ENCODE results near the gene PGLYRP4. TPM values are rescaled to one million over a fixed set of nuclear protein-coding genes. Genes with fewer than 3 reads are reported as not detected.

Gene PGLYRP4
- total RNA-seq, 1 donor from 2014 or later = not detected

Small RNA genes within 50 kb of the gene (small RNA-seq; reads per million reads assigned to genes)
- not detected for gene RNU6-160P
- gene S100A15A = not detected

Other genes with a start within 250 kb of the PGLYRP4 start
- gene SPRR2F, start 235.3 kb downstream of the PGLYRP4 start, total RNA-seq = not detected
- gene SPRR2G, start 198.0 kb downstream of the PGLYRP4 start, total RNA-seq = not detected
- gene LELP1, start 145.4 kb downstream of the PGLYRP4 start, total RNA-seq = not detected
- gene PRR9, start 131.3 kb downstream of the PGLYRP4 start, total RNA-seq = not detected
- gene LORICRIN, start 89.2 kb downstream of the PGLYRP4 start, total RNA-seq = not detected
- gene PGLYRP3, start 35.9 kb downstream of the PGLYRP4 start, total RNA-seq = not detected
- 26.5 TPM for gene S100A9, start 9.0 kb upstream of the PGLYRP4 start, total RNA-seq
- 4.1 TPM for gene S100A12, start 26.8 kb upstream of the PGLYRP4 start, total RNA-seq
- 3.9 TPM for gene S100A8, start 42.2 kb upstream of the PGLYRP4 start, total RNA-seq
- gene S100A7A, start 67.7 kb upstream of the PGLYRP4 start, total RNA-seq = not detected
- gene S100A7, start 111.8 kb upstream of the PGLYRP4 start, total RNA-seq = not detected
- gene S100A6, start 187.2 kb upstream of the PGLYRP4 start, total RNA-seq = 9.2 TPM
- not detected for gene S100A5, start 192.1 kb upstream of the PGLYRP4 start, total RNA-seq
- gene S100A4, start 197.0 kb upstream of the PGLYRP4 start, total RNA-seq = 0.62 TPM
- not detected for gene S100A3, start 200.4 kb upstream of the PGLYRP4 start, total RNA-seq
- gene S100A2, start 217.0 kb upstream of the PGLYRP4 start, total RNA-seq = not detected